LNCAP (cell line): ENCODE data around the gene SBF2.

Experiments
- TF ChIP-seq, protein P1 (sequence below): fragments of 450-650 bp; IDR thresholded peaks from 2 replicates; pipeline ENCODE4 v1.5.1; 2017; ENCODE audit warnings: mild to moderate bottlenecking

The SBF2 gene

DNA sequence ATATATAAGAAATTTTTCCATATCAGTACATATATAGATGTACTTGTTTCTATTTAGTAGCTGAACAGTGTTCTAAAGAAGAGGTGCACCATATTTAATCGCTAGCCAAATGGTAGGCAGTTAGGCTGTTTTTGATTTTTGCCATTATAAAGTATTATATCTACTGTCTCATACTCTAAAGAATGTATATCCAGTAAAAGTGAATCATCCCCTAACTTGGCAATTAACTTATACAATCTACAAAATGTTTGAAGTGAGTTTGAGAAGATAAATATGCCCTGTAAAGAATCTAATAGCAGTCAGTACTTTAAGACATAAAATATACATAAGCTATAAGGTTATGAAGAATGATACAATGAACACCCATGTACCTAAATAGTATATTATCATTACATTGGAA lies 338.6 kb downstream of the SBF2 start:
- TF ChIP-seq, protein P1, sequence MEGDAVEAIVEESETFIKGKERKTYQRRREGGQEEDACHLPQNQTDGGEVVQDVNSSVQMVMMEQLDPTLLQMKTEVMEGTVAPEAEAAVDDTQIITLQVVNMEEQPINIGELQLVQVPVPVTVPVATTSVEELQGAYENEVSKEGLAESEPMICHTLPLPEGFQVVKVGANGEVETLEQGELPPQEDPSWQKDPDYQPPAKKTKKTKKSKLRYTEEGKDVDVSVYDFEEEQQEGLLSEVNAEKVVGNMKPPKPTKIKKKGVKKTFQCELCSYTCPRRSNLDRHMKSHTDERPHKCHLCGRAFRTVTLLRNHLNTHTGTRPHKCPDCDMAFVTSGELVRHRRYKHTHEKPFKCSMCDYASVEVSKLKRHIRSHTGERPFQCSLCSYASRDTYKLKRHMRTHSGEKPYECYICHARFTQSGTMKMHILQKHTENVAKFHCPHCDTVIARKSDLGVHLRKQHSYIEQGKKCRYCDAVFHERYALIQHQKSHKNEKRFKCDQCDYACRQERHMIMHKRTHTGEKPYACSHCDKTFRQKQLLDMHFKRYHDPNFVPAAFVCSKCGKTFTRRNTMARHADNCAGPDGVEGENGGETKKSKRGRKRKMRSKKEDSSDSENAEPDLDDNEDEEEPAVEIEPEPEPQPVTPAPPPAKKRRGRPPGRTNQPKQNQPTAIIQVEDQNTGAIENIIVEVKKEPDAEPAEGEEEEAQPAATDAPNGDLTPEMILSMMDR, result no peak

DNA sequence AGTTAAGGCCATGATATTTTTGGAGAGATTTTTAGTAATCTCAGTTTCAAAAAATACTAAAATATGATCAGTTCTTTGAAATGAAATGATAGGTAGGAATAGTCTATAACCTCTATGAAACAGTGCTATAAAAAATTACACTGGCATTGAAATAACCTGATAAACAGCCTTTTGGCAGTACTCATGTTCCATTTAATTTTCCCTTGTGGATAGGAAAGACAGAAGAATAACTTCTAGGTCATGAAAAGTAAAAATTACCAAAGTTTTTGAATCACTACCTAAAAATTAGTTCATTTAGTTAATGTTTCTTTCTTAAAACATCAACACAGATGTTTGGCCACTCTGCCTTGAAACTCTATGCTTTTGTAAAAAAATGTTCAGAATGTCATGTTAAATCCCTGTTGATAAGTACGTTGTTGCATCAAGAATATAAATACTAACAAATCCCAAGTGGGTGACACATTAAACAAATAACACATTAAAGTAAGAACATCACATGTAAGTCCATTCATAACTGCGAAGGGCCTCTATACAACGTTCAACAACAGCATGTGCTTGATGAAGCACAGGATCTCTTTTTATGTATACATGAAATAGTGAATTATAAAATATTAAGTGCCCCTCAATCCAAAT lies 339.9 kb downstream of the SBF2 start:
- TF ChIP-seq, protein P1, result no peak

DNA sequence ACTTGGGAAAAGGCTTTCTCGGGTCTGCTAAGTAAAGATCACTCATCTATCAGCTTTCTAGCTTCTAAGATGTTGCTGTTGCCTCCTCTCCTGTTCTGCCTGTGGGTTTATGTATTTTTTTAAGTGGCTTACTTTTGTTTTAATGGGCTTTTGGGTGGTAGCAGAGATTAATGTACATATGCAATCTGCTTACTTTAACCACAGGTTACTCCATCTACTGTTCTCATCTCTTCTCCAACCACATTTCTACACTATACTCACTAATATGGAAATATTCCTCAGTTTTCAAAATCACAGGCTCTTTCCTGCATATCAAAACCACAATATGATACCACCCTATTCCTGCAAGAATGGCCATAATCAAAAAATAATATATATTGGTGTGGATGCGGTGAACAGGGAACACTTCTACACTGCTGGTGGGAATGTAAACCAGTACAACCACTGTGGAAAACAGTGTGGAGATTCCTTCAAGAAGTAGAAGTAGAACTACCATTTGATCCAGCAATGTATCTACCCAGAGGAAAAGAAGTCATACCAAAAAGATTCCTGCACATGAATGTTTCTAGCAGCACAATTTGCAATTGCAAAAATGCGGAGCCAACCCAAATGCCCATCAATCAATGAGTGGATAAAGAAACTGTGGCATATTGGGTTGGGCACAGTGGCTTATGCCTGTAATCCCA lies 341.4 kb downstream of the SBF2 start:
- TF ChIP-seq, protein P1, result no peak

- TF ChIP-seq, protein P1, result no peak
Measured at GRCh38 chr11:9951807-9952206, 342.2 kb downstream of the SBF2 start.

GRCh38 chr11:9950462-9950861 lies 343.6 kb downstream of the SBF2 start:
- TF ChIP-seq, protein P1, result no peak

DNA sequence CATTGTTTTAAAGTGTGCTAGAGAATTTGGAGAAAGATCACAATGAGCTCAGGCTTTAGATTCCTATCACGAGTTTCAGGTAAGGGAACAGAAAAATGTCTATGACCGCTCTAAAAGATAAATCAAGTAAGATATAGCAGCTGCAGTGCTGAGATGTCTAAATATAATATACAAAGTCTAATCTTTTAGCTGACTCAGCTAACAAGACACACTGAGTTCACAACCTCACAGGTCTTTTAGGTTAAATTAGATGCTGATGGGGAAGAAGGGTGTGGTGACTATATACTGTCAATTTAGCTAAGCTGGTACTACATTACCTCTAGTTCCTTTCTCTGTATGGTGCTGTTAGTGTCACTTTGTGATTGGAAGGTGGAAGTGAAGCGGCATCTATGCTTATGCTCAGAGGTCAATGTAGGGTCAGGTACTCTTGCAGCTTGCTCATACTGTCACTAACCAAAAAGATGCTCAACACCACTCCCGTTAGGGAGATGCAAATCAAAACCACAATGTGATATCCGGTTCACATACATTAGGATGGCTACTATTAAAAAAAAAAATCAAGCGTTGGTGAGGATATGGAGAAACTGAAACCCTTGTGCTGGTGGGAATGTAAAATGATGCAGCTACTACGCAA lies 346.7 kb downstream of the SBF2 start:
- TF ChIP-seq, protein P1, result no peak

GRCh38 chr11:9943386-9944110 lies 350.5 kb downstream of the SBF2 start:
- TF ChIP-seq, protein P1, result no peak
